GM12875 (cell line): ENCODE data around the gene HPGDS.
"Not testable (repeated sequence)": the region's sequence is repeated elsewhere in the genome, so short reads cannot be mapped to it uniquely, and the experiment has no call there.

Source experiments
- H3K4me3 ChIP-seq: one replicate; pipeline ENCODE4 v1.5.1; 2011; ENCODE audit warnings: low read depth, low read length, control low read depth
- TF ChIP-seq, protein P1 (sequence below): IDR thresholded peaks from 2 replicates; pipeline ENCODE4 v1.5.1; 2011; ENCODE audit warnings: low read depth, mild to moderate bottlenecking, control low read depth, inconsistent platforms, low read length, moderate library complexity, borderline replicate concordance; ENCODE audit not compliant: insufficient read depth

Gene HPGDS

DNA sequence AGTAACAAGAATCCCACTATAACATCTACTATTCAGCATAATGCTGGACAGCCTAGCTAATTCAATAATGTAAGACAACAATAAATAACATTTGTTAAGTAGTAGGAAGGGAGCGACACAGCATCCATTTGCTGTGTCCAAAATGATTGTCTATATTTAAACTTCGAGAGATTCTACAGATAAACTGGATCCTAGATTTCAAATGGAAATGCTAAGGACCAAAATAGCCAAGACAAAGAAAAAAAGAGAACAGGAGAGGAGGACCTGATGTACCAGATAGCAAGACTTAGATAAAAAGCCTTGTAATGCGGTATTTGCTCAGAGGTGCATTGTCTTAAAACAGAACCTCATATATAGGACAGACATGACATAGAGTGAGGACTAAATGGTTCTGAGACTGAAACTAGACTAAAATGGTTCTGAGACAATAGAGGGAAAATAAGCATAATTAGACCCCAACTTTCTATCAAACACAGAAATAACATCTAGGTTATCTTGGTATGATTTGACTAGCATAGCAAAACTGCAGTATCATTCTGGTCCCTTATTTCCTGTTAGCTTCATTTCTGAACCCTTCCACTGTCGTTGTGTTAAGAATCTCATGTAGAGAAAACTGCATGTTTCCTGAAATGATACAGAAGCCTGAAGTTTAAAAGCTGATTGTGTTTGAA, 3.8 kb downstream of the HPGDS start:
- TF ChIP-seq, protein P1, sequence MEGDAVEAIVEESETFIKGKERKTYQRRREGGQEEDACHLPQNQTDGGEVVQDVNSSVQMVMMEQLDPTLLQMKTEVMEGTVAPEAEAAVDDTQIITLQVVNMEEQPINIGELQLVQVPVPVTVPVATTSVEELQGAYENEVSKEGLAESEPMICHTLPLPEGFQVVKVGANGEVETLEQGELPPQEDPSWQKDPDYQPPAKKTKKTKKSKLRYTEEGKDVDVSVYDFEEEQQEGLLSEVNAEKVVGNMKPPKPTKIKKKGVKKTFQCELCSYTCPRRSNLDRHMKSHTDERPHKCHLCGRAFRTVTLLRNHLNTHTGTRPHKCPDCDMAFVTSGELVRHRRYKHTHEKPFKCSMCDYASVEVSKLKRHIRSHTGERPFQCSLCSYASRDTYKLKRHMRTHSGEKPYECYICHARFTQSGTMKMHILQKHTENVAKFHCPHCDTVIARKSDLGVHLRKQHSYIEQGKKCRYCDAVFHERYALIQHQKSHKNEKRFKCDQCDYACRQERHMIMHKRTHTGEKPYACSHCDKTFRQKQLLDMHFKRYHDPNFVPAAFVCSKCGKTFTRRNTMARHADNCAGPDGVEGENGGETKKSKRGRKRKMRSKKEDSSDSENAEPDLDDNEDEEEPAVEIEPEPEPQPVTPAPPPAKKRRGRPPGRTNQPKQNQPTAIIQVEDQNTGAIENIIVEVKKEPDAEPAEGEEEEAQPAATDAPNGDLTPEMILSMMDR, result no peak
- no peak overlapping the region for H3K4me3 ChIP-seq

DNA sequence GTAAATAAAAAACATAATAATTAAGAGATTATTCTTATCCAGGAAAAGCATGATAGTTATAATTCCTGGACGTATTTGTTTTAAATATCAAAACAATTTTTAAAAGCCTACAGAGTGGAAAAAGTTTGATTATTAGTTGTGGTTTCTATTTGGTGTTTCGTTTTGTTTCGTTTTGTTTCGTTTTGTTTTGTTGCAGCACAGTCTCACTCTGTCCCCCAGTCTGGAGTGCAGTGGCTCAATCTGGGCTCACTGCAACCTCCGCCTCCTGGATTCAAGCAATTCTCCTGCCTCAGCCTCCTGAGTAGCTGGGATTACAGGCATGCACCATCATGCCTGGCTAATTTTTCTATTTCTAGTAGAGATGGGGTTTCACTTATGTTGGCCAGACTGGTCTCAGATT, 5.8 kb downstream of the HPGDS start:
- H3K4me3 ChIP-seq, result not testable (repeated sequence)

DNA sequence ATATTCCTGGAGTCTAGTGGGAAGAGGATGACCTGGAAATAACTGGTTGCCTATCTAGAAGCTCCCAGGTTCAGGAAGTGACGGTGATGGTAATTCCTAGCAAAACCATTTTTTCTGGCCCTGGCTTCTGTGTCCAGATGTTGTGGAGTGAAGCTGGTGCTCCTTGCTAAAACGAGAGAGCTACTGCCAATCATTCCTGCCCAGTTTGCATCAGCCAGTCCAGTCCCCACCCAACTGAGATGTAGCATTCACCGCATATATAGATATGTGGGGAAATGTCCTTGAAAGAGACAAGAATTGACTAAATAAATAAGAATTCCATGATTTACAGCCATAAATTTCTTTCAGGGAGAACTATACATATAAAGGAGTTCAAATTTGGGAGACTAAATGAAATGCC, 6.3 kb downstream of the HPGDS start:
- H3K4me3 ChIP-seq, result no peak overlapping the region
- TF ChIP-seq, protein P1, result no peak

DNA sequence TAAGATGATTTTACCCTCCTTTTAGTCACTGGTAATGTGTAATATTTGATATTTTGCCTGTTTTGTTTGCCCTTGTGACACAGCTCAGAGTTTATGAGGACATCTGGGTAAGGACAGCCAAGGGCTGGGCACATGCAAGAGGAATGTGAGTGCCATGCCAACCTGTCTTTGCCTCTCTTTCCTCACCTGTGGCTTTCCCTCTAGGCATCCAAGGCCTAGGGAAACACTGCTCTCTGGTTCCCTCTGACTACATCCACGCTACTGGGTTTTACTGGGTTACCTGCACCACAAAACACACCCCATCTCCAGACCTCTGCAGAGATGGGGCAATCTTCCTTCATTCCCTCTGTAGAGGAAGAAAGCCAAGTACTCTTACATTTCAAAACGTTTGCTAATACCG, 7.7 kb downstream of the HPGDS start:
- H3K4me3 ChIP-seq, result no peak overlapping the region
- TF ChIP-seq, protein P1, result no peak

DNA sequence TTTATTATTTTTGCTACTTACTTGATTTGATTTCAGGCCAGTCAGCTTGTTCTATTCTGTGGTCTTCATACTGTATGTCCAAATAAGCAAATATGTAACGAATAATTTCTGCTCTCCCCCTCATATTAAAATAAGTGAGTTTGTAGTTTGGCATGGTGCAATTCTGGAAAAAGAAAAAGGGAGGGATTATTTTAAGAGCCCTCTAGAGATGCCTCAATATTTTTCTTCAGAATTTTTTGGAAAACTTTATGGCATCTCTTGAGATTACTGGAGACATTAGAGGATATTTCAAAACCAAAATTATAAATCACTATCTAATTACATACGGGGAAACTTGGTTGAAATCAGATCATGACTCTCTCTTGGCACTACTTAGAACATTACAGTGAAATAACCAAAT, 8.2 kb downstream of the HPGDS start:
- H3K4me3 ChIP-seq, result no peak overlapping the region
- TF ChIP-seq, protein P1, result no peak

DNA sequence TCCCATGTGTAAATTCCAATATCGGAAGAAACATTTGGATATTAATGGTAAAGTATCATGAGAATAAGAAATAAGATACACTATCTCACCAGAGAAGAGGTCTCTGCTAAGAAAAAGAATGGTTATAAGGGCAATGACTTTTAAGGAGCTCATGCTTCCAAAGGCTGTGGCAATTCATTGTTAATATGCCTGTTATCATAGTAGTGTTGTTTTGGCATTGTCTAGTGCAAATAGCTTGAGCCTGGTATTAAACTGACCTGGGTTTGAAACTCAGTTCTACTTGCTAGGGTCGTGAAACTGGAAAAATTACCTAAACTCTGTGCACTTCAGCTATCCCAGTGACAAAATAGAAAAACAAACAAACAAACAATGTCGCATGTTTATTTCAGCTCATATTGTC, 8.8 kb downstream of the HPGDS start:
- no peak overlapping the region for H3K4me3 ChIP-seq
- TF ChIP-seq, protein P1, result no peak

DNA sequence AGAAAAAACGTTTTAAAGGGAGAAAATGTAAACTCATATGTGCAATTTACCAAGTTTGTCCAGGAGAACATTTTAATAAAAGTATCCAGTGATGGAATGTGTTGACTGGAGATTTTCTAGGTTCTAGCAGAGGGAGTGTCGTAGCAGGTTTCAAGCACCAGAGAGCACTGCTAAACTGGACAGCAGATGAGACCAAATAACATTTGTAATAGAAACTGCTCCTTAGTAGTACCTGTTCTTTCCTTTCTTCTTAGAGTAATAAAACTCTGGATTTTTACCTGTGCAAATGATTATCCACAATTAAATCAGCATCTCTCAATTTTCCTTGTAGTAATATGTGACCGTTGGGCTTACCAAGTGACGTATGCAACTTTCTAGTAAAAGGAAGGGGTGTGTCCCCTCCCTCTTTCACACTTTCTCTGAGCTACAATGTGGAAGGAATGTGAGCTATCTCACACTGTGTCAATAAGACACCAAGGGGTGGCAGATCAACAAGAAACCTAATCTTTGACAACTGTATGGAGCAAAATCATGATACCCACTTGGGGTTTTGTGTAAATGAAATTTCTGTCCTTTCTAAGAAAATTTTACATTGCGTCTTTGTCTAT, 9.5 kb downstream of the HPGDS start:
- TF ChIP-seq, protein P1, result no peak
- H3K4me3 ChIP-seq, result no peak overlapping the region

DNA sequence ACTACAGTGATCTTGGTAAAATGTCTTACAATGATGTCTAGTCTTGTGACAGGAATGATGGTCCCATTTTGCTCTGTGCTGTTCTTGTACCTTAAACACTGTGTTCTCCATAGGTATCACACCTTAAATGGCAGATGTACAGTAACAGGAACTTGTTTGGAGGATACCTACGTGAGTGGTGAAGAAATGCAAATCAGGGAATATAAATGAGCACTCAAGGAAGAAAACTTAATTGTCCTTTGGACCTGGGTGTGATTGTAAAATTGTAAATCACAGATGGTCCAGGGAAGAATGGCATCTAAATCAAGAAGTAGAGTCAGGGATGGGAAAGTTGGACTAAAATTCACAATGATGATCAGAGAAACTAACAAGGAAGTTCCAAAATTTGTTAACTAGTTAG, 12.7 kb downstream of the HPGDS start:
- TF ChIP-seq, protein P1, result no peak

More for the DNA sequence above, 12.7 kb downstream of the HPGDS start:
- no peak overlapping the region for H3K4me3 ChIP-seq
